Measurements from ENCODE around the gene ZNF221.

DNA sequence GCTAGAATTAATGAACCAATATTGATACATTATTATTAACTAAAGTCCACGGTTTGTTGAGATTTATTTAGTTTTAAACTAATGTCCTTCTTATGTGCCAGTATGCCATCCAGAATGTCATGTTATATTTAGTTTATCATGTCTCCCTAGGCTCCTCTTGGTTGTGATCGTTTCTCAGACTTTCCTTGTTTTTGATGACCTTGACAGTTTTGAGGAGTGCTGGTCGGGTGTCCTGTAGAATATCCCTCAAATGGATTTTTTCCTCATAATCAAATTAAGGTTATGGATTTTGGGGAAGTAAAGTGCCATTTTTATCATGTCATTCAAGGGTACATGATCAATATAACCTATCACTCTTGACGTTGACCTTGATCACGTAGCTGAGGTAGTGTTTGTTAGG, 9.8 kb upstream of the ZNF221 start:
- TF ChIP-seq CTCF (IDR thresholded peaks at IDR 0.05; ENCODE audit: borderline replicate concordance, extremely low read depth, low read length, poor library complexity, severe bottlenecking) (no peak), EZH2 (IDR thresholded peaks at IDR 0.05; ENCODE audit: borderline replicate concordance, low read depth, low read length, severe bottlenecking) (no peak)

All from DND-41 (cell line).